ENCODE data around the gene VTN. TPM values are rescaled to one million over a fixed set of nuclear protein-coding genes. Genes with fewer than 3 reads are reported as not detected.

VTN gene
- total and polyA plus RNA-seq, 2 donors (not counting 1 experiment from before 2014, with no cell fraction given) = 0.17 to 3.5 TPM

DNA sequence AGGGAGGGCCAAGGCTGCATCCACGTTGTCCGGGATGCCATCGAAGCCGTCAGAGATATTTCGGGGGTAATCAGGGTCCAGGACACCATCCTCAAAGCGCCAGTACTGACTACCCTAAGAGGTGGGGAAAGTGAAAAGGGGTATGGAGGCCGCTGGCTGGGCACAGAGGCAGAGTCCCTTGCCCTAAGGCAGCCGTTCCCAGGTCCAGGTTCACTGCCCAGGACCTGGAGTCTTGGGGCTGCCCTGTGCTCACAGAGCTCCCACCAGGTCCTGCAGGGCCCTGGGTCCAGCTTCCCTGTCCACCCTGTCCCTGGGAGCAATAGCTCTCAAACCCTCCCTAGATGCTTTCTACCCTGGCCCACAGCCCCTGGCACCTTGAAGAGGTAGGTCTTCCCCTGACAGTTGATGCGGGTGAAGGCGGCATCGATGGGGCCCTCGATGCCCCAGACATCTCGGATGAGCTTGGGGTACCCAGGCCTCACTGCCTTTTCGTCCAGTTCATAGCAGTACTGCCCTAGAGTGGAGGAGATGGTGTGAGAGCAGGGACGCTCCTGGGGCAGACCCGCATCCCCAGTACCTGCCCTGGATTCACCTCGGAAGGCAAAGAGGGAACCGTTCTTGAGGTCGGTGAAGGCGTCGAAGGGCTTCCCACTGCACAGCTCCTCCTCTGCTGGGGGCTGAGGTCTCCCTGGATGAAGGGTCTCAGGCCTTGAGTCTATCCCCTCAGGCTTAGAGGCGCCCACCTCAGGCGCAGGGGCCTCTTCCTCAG lies 1.0 kb downstream of the VTN start:
- Histone ChIP-seq H3K4me1 (ENCODE audit: control insufficient read depth, extremely low read depth, insufficient read depth, low read length) (peaks cover 9% of the 10 kb centered on the region), H3K9ac (ENCODE audit: insufficient read depth, low read length) (no peak overlapping the region), H4K20me1 (ENCODE audit: control insufficient read depth, extremely low read depth, insufficient read depth, low read length) (no peaks in the 10 kb centered on the region), H3K79me2 (ENCODE audit: control insufficient read depth, insufficient read depth, low read length) (peaks cover 4% of the 10 kb centered on the region), H3K9me3 (ENCODE audit: control insufficient read depth, insufficient read depth, low read depth, low read length) (no peaks in the 10 kb centered on the region), H3K27ac (ENCODE audit: insufficient read depth, low read length) (no peak overlapping the region), H3K36me3 (ENCODE audit: control insufficient read depth, insufficient read depth, low read length) (no peaks in the 10 kb centered on the region), H3K4me2 (ENCODE audit: extremely low read depth, insufficient read depth, low read length) (no peak overlapping the region), H2AFZ (ENCODE audit: low read length) (no peak overlapping the region), H3K27me3 (ENCODE audit: control insufficient read depth, insufficient read depth, low read length) (no peaks in the 10 kb centered on the region), H3K4me3 (replicated peaks in 1 of 4; ENCODE audit: control extremely low read depth in 1 of 4, insufficient read depth in 1 of 4, low read depth in 3 of 4, low read length in 4 of 4) (no peak overlapping the region)
- TF ChIP-seq, protein P1, sequence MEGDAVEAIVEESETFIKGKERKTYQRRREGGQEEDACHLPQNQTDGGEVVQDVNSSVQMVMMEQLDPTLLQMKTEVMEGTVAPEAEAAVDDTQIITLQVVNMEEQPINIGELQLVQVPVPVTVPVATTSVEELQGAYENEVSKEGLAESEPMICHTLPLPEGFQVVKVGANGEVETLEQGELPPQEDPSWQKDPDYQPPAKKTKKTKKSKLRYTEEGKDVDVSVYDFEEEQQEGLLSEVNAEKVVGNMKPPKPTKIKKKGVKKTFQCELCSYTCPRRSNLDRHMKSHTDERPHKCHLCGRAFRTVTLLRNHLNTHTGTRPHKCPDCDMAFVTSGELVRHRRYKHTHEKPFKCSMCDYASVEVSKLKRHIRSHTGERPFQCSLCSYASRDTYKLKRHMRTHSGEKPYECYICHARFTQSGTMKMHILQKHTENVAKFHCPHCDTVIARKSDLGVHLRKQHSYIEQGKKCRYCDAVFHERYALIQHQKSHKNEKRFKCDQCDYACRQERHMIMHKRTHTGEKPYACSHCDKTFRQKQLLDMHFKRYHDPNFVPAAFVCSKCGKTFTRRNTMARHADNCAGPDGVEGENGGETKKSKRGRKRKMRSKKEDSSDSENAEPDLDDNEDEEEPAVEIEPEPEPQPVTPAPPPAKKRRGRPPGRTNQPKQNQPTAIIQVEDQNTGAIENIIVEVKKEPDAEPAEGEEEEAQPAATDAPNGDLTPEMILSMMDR (conservative IDR thresholded peaks at IDR 0.05 in 1 of 2, IDR thresholded peaks at IDR 0.05 in 1 of 2; ENCODE audit: low read depth in 1 of 2, low read length in 2 of 2) = no peak
- TF ChIP-seq EZH2 (IDR thresholded peaks at IDR 0.05; ENCODE audit: low read length, missing control alignments) = no peak
- DNase-seq (ENCODE audit: low read depth in 2 of 2) = no peak

GRCh38 chr17:28368306-28368831 lies 1.7 kb downstream of the VTN start:
- H3K9ac ChIP-seq (ENCODE audit: insufficient read depth, low read length) = no peak overlapping the region
- H3K4me3 ChIP-seq (replicated peaks in 1 of 4; ENCODE audit: control extremely low read depth in 1 of 4, insufficient read depth in 1 of 4, low read depth in 3 of 4, low read length in 4 of 4) = no peak overlapping the region
- no peaks in the 10 kb centered on the region for H4K20me1 ChIP-seq (ENCODE audit: control insufficient read depth, extremely low read depth, insufficient read depth, low read length)
- no peaks in the 10 kb centered on the region for H3K27me3 ChIP-seq (ENCODE audit: control insufficient read depth, insufficient read depth, low read length)
- TF ChIP-seq EZH2 (IDR thresholded peaks at IDR 0.05; ENCODE audit: low read length, missing control alignments) = no peak
- TF ChIP-seq, protein P1 (conservative IDR thresholded peaks at IDR 0.05 in 1 of 2, IDR thresholded peaks at IDR 0.05 in 1 of 2; ENCODE audit: low read depth in 1 of 2, low read length in 2 of 2) = no peak
- DNase-seq (ENCODE audit: low read depth in 2 of 2) = no peak
- no peak overlapping the region for H3K27ac ChIP-seq (ENCODE audit: insufficient read depth, low read length)
- no peaks in the 10 kb centered on the region for H3K36me3 ChIP-seq (ENCODE audit: control insufficient read depth, insufficient read depth, low read length)
- H3K79me2 ChIP-seq (ENCODE audit: control insufficient read depth, insufficient read depth, low read length) = peaks cover 2% of the 10 kb centered on the region
- H3K4me1 ChIP-seq (ENCODE audit: control insufficient read depth, extremely low read depth, insufficient read depth, low read length) = peaks cover 9% of the 10 kb centered on the region
- H2AFZ ChIP-seq (ENCODE audit: low read length) = no peak overlapping the region
- no peak overlapping the region for H3K4me2 ChIP-seq (ENCODE audit: extremely low read depth, insufficient read depth, low read length)
- no peaks in the 10 kb centered on the region for H3K9me3 ChIP-seq (ENCODE audit: control insufficient read depth, insufficient read depth, low read depth, low read length)

DNA sequence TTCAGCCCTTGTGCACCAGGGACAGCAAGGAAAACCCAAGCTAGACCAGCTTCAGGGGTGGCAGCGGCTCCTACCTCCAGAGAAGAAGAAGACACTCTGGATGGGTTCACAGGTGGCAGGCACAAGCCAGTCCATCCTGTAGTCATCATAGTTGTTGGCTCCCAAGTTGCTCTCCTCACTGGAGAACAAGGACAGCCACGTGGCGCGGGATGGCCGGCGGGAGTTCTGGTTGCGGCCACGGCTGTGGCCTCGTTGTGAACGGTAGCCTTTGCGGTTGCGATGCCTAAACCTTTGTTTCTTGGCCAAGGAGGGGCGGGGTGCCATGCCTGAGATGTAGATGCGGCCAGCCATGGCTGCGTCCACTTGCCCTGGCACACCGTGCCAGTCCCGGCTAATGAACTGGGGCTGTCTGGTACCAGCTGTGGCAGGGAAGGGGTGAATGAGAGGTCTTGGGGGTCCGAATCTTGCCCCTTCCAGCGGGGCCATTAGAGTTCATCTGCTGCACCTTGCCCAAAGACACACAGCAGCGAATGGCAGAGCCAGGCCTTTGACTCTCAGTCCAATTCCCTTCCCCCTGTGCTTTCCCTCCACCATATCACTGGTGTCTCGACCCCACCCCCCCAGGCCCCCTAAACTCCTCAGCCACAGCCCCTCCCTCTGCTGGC lies 2.3 kb downstream of the VTN start:
- H2AFZ ChIP-seq (ENCODE audit: low read length) = no peak overlapping the region
- no peaks in the 10 kb centered on the region for H3K79me2 ChIP-seq (ENCODE audit: control insufficient read depth, insufficient read depth, low read length)
- TF ChIP-seq EZH2 (IDR thresholded peaks at IDR 0.05; ENCODE audit: low read length, missing control alignments) = no peak
- TF ChIP-seq, protein P1 (conservative IDR thresholded peaks at IDR 0.05 in 1 of 2, IDR thresholded peaks at IDR 0.05 in 1 of 2; ENCODE audit: low read depth in 1 of 2, low read length in 2 of 2) = no peak
- no peak overlapping the region for H3K4me2 ChIP-seq (ENCODE audit: extremely low read depth, insufficient read depth, low read length)
- no peaks in the 10 kb centered on the region for H3K27me3 ChIP-seq (ENCODE audit: control insufficient read depth, insufficient read depth, low read length)
- no peak overlapping the region for H3K9ac ChIP-seq (ENCODE audit: insufficient read depth, low read length)
- H3K9me3 ChIP-seq (ENCODE audit: control insufficient read depth, insufficient read depth, low read depth, low read length) = no peaks in the 10 kb centered on the region
- DNase-seq (ENCODE audit: low read depth in 2 of 2) = no peak
- H3K36me3 ChIP-seq (ENCODE audit: control insufficient read depth, insufficient read depth, low read length) = no peaks in the 10 kb centered on the region
- no peak overlapping the region for H3K4me3 ChIP-seq (replicated peaks in 1 of 4; ENCODE audit: control extremely low read depth in 1 of 4, insufficient read depth in 1 of 4, low read depth in 3 of 4, low read length in 4 of 4)
- H4K20me1 ChIP-seq (ENCODE audit: control insufficient read depth, extremely low read depth, insufficient read depth, low read length) = no peaks in the 10 kb centered on the region
- H3K4me1 ChIP-seq (ENCODE audit: control insufficient read depth, extremely low read depth, insufficient read depth, low read length) = peaks cover 5% of the 10 kb centered on the region
- H3K27ac ChIP-seq (ENCODE audit: insufficient read depth, low read length) = no peak overlapping the region

Data from fibroblast of lung (primary cell).